ENCODE results near the gene DONSON. TPM values are rescaled to one million over a fixed set of nuclear protein-coding genes. Genes with fewer than 3 reads are reported as not detected.

DONSON gene
- total RNA-seq, 4 donors from 2014 or later = 6.1 to 13.2 (median 11.9) TPM

- 91 to 93% methylated on average over 2 of the region's 2 CpGs for WGBS, 2 donors
- Histone ChIP-seq H3K4me3 (no peak overlapping the region), H3K9me3 (no peaks in the 10 kb centered on the region), H3K4me1 (peaks cover 10 to 17% (median 13%) of the 10 kb centered on the region in 3 donors), H3K36me3 (peaks cover 14 to 73% (median 23%) of the 10 kb centered on the region in 3 donors), H3K27me3 (no peaks in the 10 kb centered on the region), H3K27ac (no peak overlapping the region)
- TF ChIP-seq CTCF (IDR thresholded peaks at IDR 0.05) (no peak), POLR2A (IDR thresholded peaks at IDR 0.05) (no peak)
- intact Hi-C loops (cut with DNase I) = no loop called here
- DNase-seq = no peak
Measured at GRCh38 chr21:33537212-33537611, 51.3 kb downstream of the DONSON start.

GRCh38 chr21:33531007-33531406, 57.5 kb downstream of the DONSON start:
- Histone ChIP-seq H3K4me1 (no peaks in the 10 kb centered on the region), H3K27ac (no peak overlapping the region)
- TF ChIP-seq CTCF (IDR thresholded peaks at IDR 0.05) (no peak), POLR2A (IDR thresholded peaks at IDR 0.05) (no peak)

More at GRCh38 chr21:33531007-33531406, 57.5 kb downstream of the DONSON start:
- H3K27me3 ChIP-seq = no peaks in the 10 kb centered on the region
- WGBS, 2 donors = 81 to 89% methylated on average over 3 of the region's 3 CpGs
- DNase-seq = no peak
- H3K4me3 ChIP-seq = no peak overlapping the region
- intact Hi-C loops (cut with DNase I) = no loop called here
- H3K9me3 ChIP-seq = no peaks in the 10 kb centered on the region
- peaks cover 23 to 100% (median 26%) of the 10 kb centered on the region in 3 donors for H3K36me3 ChIP-seq

Other genes starting within 250 kb of the DONSON start
- gene IFNGR2, start 185.3 kb downstream of the DONSON start, total RNA-seq = 10 to 100 TPM; 43.0 to 65.6 (median 61.1) TPM
- 10 to 100 TPM; 18.3 to 48.1 (median 33.6) TPM for gene TMEM50B, start 108.7 kb downstream of the DONSON start, total RNA-seq
- 1 to 10 TPM in 3 of 4 donors, under 1 TPM in 1; 0.57 to 1.9 (median 1.6) TPM for gene DNAJC28, start 97.0 kb downstream of the DONSON start, total RNA-seq
- 100 to 1,000 TPM in 2 of 4 donors, 10 to 100 TPM in 2; 38.7 to 147 (median 88.7) TPM for gene GART, start 46.6 kb downstream of the DONSON start, total RNA-seq
- 100 to 1,000 TPM; 124 to 265 (median 234) TPM for gene SON, start 45.6 kb downstream of the DONSON start, total RNA-seq
- 10 to 100 TPM in 3 of 4 donors, 1 to 10 TPM in 1; 7.9 to 25.7 (median 15.3) TPM for gene CRYZL1, start 53.1 kb upstream of the DONSON start, total RNA-seq
- 10 to 100 TPM in 3 of 4 donors, 1 to 10 TPM in 1; 9.5 to 27.1 (median 11.6) TPM for gene ITSN1, start 53.8 kb upstream of the DONSON start, total RNA-seq

Measured in esophagus squamous epithelium (tissue), 5 donors.